Fibroblast of pulmonary artery (primary cell): ENCODE results near the gene DNAH1.

ENCODE experiments used
- DNase-seq: peaks from one replicate; pipeline ENCODE4 v3.0.0-alpha.2; 2010; ENCODE audit warnings: low read depth
- H3K4me3 ChIP-seq: replicated peaks from 2 replicates; pipeline ENCODE4 v1.5.1; 2011; ENCODE audit warnings: low read depth, mild to moderate bottlenecking, control low read depth, low read length, moderate library complexity
- TF ChIP-seq, protein P1 (sequence below): IDR thresholded peaks from 2 replicates; pipeline ENCODE4 v1.5.1; 2011; ENCODE audit warnings: mild to moderate bottlenecking, control low read depth, low read length, inconsistent platforms; ENCODE audit errors: missing control alignments

The DNAH1 gene

DNA sequence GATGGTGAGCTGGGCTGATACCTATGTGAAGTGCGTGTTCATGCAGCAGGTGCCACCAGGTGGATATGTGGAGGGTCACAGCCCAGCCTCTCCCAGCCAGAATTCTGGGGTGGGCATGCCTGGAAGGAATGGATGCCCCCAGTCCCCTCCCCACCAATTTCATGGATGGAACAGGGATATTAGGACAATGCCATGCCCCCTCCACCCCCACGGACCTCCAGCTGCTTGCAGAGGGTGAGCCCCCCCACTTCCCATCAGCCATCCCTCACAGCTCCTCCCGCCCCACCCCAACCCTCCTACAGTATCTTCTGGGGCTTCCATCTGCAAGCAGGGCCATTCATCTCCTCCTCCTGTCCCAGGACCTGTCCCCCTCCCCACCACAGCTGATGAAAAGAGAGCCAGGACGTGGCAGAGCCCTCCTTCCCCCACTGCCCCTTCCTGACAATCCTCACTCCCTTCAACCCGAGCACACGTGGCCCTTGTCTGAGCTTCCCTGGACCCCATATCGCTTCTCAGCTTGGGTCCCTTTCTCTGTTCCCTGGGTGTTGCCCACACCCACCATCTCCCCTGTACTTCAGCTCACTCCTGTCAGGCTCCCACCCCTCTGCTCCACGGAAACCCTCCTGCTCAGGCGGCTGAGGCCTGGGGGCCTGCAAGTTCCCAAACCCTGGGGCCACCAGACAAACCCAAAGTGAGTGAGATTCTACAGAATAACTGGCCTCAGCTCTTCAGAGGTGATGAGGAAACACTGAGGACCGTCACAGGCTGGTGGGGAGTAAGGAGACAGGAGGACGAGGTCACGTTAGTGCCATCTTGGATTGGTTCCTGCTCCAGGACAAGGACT, 131.6 kb downstream of the DNAH1 start:
- H3K4me3 ChIP-seq = no peak overlapping the region
- TF ChIP-seq, protein P1, sequence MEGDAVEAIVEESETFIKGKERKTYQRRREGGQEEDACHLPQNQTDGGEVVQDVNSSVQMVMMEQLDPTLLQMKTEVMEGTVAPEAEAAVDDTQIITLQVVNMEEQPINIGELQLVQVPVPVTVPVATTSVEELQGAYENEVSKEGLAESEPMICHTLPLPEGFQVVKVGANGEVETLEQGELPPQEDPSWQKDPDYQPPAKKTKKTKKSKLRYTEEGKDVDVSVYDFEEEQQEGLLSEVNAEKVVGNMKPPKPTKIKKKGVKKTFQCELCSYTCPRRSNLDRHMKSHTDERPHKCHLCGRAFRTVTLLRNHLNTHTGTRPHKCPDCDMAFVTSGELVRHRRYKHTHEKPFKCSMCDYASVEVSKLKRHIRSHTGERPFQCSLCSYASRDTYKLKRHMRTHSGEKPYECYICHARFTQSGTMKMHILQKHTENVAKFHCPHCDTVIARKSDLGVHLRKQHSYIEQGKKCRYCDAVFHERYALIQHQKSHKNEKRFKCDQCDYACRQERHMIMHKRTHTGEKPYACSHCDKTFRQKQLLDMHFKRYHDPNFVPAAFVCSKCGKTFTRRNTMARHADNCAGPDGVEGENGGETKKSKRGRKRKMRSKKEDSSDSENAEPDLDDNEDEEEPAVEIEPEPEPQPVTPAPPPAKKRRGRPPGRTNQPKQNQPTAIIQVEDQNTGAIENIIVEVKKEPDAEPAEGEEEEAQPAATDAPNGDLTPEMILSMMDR = no peak
- no peak for DNase-seq
